ENCODE measurements around the gene TMEM170A. TPM values are rescaled to one million over a fixed set of nuclear protein-coding genes. Genes with fewer than 3 reads are reported as not detected.

Gene TMEM170A
- polyA plus RNA-seq, 3 donors, result 34.9 to 45.0 (median 41.9) TPM

DNA sequence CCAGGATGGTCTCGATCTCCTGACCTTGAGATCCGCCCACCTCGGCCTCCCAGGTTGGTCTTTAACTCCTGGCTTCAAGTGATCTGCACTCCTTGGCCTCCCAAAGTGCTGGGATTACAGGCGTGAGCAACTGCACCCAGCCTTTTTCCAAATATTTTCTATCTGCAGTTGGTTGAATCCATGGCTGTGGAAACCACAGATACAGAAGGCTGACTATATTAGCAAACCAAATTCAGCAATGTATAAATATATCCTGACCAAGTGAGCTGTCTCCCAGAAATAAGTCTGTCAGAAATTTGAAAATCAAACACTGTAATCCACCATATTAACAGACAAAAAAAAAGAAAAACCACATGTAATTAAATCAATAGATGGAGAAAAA is 40.8 kb downstream of the TMEM170A start:
- DNase-seq (ENCODE audit: extremely low read depth in 1 of 11, low read depth in 9 of 11, low spot score in 4 of 11), result no peak

DNA sequence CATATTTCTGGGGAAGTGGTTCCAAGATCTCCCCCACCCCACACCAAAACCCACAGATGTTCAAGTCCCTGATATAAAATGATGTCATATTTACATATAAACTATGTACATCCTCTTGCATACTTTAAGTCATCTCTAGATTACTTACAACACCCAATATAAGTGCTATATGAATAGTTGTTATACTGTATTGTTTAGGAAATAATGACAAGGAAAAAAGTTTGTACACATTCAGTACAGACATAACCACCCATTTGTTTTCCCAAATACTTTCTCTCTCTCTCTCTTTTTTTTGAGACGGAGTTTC is 42.7 kb downstream of the TMEM170A start:
- no peak for DNase-seq (ENCODE audit: extremely low read depth in 1 of 11, low read depth in 9 of 11, low spot score in 4 of 11)

DNA sequence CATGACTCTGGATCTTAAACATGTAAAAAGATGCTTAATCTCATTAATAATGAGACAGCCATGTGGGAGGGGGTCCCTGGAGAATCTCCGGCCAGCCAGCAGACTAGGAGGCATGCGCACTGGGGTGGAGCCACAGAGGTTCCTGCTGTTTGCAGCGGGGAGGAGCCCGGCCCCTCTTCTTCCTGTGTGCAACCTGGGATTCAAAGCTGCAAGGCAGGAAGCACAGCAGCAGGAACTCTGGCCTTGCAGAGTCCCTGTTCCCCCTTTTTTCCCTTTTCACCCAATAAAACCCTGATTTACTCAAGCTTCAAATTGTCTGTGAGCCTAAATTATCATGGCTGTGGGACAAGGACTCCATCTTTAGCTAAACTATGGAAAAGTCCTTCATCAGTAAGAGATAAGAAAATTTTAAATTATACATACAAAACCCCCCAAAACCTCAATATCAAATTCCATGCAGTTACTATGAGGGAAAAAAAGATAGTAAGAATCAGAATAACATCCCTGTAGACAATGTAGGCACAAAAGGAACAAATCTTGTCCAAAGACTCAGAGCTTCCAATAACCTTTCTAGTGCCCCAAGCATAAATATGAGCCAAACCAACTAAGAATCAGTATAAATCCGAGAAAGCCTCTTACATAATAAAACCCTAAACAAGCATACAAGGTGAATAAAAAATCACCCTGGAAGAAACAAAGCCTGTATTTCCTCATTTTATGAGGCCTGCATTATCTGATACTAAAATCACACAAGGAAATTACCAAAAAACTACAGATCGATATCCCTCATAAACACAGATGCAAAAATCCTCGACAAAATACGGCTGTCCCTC is 43.3 kb downstream of the TMEM170A start:
- DNase-seq (ENCODE audit: extremely low read depth in 1 of 11, low read depth in 9 of 11, low spot score in 4 of 11), result peak in 8 of 11 donors; percentile 41 to 62 (median 52)

DNA sequence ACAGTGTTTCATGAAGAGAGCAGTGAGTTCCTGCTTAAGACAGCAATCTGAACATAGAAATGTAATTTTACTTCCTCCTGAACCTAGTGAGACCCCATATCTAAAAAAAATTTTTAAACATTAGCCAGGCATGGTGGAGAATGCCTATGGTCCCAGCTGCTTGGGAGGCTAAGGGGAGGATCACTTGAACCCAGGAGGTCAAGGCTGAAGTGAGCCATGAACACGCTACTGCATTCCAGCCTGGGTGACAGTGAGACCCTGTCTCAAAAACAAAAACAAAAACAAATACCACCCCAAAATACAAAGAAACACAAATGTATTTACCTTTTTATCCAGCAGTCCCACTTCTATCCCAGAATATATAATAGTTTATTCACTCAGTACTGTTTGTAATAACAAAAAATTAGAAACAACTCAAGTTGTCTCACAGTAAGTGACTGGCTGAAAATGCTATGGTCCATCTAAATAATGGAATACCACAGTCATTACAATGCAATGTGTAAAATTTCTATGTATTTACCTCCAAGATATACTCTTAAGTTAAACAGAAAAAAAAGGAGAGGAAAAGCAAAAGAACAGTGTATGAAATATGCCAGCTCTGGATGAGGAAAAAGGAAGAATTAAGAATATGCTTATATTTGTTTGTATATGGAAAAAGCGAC is 47.5 kb downstream of the TMEM170A start:
- no peak for DNase-seq (ENCODE audit: extremely low read depth in 1 of 11, low read depth in 9 of 11, low spot score in 4 of 11)

DNA sequence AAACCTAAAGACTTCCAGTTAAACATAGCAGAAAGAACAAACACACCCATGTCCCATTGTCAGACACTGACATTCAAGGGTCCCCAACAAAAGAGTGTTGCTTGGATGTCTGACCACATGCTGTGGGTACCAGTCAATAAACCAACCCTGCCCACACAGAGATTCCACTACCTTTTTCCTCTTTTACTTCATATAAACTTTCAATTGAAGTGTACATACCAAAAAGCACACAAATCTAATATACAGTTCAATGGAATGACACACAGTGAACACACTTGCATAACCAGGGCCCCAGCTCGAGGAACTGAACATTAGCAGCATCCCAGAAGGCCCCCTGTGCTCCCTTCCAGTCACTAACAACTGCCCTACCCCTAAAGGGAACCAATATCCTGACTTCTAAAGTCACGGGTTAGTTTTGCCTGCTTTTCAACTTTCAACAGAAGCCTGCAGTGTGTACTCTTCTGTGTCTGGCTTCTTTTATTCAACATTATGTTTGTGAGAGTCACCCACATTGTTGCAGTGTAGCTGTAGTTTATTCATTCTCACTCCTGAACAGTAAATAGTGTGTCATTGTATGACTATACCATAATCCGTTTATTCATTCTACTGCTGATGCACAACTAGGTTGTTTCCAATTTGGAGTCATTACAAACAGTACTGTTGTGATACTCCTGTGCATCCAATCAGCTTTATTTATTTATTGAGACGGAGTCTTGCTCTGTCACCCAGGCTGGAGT is 49.2 kb downstream of the TMEM170A start:
- no peak for DNase-seq (ENCODE audit: extremely low read depth in 1 of 11, low read depth in 9 of 11, low spot score in 4 of 11)

DNA sequence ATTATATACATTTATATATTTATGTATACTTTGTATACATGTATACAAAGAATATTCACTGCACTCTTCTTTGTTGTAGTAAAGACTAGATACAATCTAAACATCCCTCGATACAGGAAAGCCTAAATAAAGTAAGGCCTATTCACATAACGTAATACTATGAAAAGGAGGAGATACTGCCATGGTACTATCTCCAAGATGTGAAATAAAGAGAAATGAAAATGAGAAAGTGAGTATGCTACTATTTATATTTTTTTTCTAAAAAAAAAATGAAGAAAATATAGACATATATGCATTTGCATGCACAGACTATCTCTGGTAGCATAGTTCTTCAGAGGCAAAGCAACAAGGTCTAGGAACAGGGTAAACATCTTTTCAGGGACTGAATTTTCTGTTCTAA is 50.5 kb downstream of the TMEM170A start:
- no peak for DNase-seq (ENCODE audit: extremely low read depth in 1 of 11, low read depth in 9 of 11, low spot score in 4 of 11)

DNA sequence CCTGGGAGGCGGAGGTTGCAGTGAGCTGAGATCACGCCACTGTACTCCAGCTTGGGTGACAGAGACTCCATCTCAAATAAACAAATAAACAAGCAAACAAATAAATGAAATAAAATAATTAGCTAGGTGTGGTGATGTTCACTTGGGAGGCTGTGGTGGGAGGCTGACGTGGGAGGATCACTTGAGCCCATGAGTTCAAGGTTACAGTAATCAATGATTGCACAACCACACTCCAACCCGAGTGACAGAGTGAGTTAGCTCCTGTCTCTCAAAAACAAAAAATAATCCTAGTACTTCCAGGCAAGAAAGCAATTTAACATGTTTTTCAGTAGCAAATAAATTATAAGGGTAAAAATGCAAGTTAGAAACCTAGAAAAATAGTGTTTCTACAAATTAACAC is 57.5 kb downstream of the TMEM170A start:
- DNase-seq (ENCODE audit: extremely low read depth in 1 of 11, low read depth in 9 of 11, low spot score in 4 of 11), result no peak

DNA sequence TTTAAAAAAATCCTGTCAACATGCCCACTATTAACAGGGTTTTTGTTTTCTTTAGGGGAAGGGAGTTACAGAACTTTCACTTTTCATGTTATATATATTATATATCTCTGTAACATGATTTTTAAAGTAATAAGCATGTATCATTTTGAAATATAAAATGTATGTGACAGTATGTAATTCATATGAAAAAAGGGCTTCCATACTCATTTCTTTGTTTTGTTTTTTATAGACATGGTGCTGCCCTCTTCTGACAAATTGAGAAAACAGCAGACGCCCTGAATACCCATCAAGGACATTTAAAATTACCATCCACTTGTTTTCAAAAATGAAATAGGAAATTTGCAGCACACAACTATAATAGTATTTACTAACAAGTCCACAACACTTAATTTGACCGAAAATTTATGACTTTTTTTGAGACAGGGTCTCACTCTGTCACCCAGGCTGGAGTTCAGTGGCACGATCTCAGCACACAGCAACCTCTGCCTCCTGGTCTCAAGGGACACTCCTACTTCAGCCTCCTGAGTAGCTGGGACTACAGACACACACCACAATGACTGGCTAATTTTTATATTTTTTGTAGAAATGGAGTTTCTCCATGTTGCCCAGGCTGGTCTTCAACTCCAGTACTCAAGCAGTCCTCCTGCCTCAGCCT is 61.5 kb downstream of the TMEM170A start:
- DNase-seq (ENCODE audit: extremely low read depth in 1 of 11, low read depth in 9 of 11, low spot score in 4 of 11), result peak in 2 of 11 donors; percentile 18 to 28

DNA sequence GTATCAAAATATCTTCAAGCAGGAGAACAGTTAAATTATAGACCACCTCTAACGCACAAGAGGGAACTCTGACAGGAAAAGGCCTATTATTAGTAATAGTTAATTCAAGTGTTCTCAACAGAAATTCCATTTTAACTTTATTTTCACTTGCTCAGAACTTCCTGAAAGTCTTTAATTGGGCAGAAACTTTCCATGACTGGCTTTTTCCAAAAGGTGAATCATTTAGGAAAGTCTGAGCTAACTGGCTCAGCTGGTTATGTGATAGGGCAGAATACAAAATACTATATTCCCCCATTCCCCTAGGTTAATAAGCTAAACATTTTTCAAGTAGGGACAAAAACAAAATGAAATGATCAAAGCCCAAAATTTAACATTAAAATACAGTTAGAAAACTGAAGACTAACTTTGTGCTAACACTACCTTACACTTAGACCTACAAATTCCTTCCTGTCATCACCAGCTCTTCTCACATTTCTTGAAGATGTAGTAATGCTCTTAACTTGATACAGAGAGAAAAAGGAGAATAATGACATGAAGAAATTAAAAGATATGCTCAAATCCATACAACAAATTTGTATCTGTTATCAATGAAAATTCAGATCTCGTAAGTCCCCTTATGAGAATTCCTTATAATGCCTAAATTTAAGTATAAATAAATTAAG is 62.2 kb downstream of the TMEM170A start:
- DNase-seq (ENCODE audit: extremely low read depth in 1 of 11, low read depth in 9 of 11, low spot score in 4 of 11), result no peak

DNA sequence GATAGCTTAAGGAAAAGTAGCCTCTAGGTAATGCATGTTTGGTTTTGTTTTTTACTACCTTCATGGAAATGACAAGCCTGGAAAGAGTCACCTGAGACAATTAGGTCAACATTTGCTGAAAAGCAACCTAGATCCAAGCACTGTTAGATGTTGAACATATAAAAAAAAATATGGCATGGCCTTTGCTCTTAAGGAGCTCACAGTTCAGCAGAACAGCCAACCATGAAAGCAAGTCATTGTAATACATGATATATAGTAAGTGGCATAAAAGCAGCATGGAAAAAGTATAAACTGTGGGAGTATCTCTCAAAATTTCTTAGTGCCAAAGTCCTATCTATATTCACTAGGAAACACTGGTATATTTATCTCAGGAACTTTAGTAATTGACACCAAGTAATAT is 62.8 kb downstream of the TMEM170A start:
- DNase-seq (ENCODE audit: extremely low read depth in 1 of 11, low read depth in 9 of 11, low spot score in 4 of 11), result no peak

DNA sequence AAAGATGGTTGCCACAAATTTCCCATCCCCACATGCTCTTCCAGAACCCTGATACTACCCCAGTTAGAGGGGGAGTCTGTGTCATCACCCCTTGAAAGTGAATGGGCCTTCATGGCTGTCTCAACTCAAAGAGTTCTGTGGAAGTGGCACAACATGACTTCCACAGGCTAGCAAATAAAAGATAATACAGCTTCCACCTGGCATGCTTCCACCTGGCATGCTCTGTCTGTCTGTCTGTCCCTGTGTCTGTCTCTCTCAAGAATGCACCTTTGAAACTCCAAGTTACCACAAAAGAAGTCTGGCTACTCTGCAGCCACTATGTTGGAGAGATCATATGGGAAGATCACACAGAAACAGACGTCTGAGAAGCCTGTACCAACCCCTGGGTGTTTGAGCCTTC is 66.2 kb downstream of the TMEM170A start:
- no peak for DNase-seq (ENCODE audit: extremely low read depth in 1 of 11, low read depth in 9 of 11, low spot score in 4 of 11)

DNA sequence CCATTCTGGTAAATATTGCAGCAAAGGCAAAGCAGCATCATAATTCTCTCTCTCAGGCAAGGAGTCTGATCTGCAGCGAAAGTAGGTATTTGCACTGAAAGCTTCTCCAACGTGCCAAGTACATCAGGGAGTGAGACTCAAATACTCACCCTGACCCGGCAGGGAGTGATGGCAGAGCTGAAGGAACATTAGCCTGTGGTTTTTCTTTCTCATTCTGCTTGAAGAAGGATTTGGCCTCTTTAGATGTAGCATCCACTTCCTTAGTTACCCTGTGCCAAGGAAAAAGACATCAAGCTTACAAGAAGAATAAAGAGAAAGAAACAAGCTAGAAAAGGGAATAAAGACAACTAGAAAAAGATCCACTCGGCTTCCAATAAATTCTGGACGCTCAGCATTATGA is 69.5 kb downstream of the TMEM170A start:
- no peak for DNase-seq (ENCODE audit: extremely low read depth in 1 of 11, low read depth in 9 of 11, low spot score in 4 of 11)

Other genes starting within 250 kb of the TMEM170A start
- gene CTRB1, start 245.7 kb downstream of the TMEM170A start, polyA plus RNA-seq (ENCODE audit: insufficient read length in 3 of 3), result under 1 TPM in 1 of 3 donors, not detected in 2; 0.11 TPM
- gene BCAR1, start 213.1 kb downstream of the TMEM170A start, polyA plus RNA-seq (ENCODE audit: insufficient read length in 3 of 3), result 10 to 100 TPM; 40.5 to 66.3 (median 63.9) TPM
- 100 to 1,000 TPM; 156 to 197 (median 173) TPM for gene CFDP1, start 31.2 kb downstream of the TMEM170A start, polyA plus RNA-seq (ENCODE audit: insufficient read length in 3 of 3)
- gene CHST6, start 30.8 kb upstream of the TMEM170A start, polyA plus RNA-seq (ENCODE audit: insufficient read length in 3 of 3), result 1 to 10 TPM in 1 of 3 donors, under 1 TPM in 2; 0.65 to 1.1 (median 0.81) TPM
- under 1 TPM; 0.42 to 0.94 (median 0.70) TPM for gene CHST5, start 71.4 kb upstream of the TMEM170A start, polyA plus RNA-seq (ENCODE audit: insufficient read length in 3 of 3)
- 10 to 100 TPM; 18.3 to 24.9 (median 19.2) TPM for gene TMEM231, start 91.6 kb upstream of the TMEM170A start, polyA plus RNA-seq (ENCODE audit: insufficient read length in 3 of 3)
- 100 to 1,000 TPM; 171 to 185 (median 175) TPM for gene GABARAPL2, start 101.7 kb upstream of the TMEM170A start, polyA plus RNA-seq (ENCODE audit: insufficient read length in 3 of 3)
- 10 to 100 TPM; 44.4 to 54.9 (median 49.3) TPM for gene ADAT1, start 158.6 kb upstream of the TMEM170A start, polyA plus RNA-seq (ENCODE audit: insufficient read length in 3 of 3)
- 100 to 1,000 TPM; 126 to 150 (median 137) TPM for gene KARS1, start 183.0 kb upstream of the TMEM170A start, polyA plus RNA-seq (ENCODE audit: insufficient read length in 3 of 3)
- gene TERF2IP, start 183.1 kb upstream of the TMEM170A start, polyA plus RNA-seq (ENCODE audit: insufficient read length in 3 of 3), result 10 to 100 TPM; 78.8 to 87.5 (median 84.1) TPM
- gene CPHXL2, start 212.3 kb upstream of the TMEM170A start, polyA plus RNA-seq (ENCODE audit: insufficient read length in 3 of 3), result under 1 TPM in 2 of 3 donors, not detected in 1; 0.11 to 0.16 TPM
- gene DUXB, start 236.8 kb upstream of the TMEM170A start, polyA plus RNA-seq (ENCODE audit: insufficient read length in 3 of 3), result under 1 TPM in 2 of 3 donors, not detected in 1; 0.17 to 0.18 TPM

All from renal cortex interstitium (tissue), 11 donors.